ENCODE results near the gene SLMAP.

DNA sequence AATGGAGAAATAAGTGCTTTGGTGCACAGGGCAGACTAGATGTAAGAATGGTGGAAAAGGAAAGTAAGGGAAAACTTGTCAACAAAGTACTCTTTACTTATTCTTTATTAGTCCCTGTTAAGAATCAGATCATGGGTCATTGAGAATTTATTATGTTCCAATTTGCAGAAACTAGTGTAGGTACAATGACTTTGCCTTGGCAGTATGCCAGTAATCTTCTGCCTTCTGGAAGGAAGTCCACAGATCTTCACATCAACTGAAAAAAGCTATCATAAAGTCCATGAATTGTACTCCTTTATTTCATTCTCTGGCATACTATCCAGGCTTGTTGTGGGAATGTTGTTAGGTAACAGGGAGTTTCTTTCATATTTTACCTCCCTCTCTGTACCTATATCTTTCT lies 163.9 kb downstream of the SLMAP start:
- TF ChIP-seq, protein P1, sequence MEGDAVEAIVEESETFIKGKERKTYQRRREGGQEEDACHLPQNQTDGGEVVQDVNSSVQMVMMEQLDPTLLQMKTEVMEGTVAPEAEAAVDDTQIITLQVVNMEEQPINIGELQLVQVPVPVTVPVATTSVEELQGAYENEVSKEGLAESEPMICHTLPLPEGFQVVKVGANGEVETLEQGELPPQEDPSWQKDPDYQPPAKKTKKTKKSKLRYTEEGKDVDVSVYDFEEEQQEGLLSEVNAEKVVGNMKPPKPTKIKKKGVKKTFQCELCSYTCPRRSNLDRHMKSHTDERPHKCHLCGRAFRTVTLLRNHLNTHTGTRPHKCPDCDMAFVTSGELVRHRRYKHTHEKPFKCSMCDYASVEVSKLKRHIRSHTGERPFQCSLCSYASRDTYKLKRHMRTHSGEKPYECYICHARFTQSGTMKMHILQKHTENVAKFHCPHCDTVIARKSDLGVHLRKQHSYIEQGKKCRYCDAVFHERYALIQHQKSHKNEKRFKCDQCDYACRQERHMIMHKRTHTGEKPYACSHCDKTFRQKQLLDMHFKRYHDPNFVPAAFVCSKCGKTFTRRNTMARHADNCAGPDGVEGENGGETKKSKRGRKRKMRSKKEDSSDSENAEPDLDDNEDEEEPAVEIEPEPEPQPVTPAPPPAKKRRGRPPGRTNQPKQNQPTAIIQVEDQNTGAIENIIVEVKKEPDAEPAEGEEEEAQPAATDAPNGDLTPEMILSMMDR (optimal IDR thresholded peaks at IDR 0.05 in 1 of 3, IDR thresholded peaks at IDR 0.05 in 1 of 3, conservative IDR thresholded peaks at IDR 0.05 in 1 of 3; ENCODE audit: extremely low read depth in 1 of 3, insufficient read depth in 2 of 3, low read length in 3 of 3), result no peak
- no peak for TF ChIP-seq EZH2 (IDR thresholded peaks at IDR 0.05; ENCODE audit: low read length)
